Left kidney (tissue), 2 donors: Measurements from ENCODE around the gene SCOC. TPM values are rescaled to one million over a fixed set of nuclear protein-coding genes. Genes with fewer than 3 reads are reported as not detected.
"Not testable (repeated sequence)": the region's sequence is repeated elsewhere in the genome, so short reads cannot be mapped to it uniquely, and the experiment has no call there.

Experiments
- DNase-seq: peaks from one replicate; pipeline ENCODE4 v3.0.0-alpha.2; 2013
- polyA plus RNA-seq: library from polyadenylated mRNA; unstranded; fragments of 120-200 nt; gene quantifications from one replicate; pipeline ENCODE4 v1.2.1, GENCODE V29; 2013; ENCODE audit not compliant: insufficient read length

SCOC gene
- polyA plus RNA-seq, 1 donor = 140 TPM

DNA sequence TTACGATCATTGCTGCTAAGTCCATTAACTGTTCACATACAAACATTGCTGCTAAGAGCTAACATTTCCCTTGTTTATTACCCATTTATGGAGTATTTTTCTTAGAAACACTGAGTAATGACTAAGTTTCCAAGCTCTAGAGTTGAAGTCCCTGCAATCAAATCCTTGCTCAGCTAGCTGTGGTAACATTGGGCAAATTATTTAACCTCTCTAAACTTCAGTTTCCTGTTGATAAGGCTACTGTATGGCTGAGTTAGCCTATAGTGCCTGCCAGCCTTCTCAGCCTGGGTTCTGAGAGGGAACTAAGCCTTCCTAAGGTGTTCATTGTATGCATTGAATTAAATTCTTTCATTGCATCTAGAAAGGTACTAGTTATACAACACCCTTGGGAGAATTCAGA, 15.2 kb upstream of the SCOC start:
- no peak for DNase-seq

DNA sequence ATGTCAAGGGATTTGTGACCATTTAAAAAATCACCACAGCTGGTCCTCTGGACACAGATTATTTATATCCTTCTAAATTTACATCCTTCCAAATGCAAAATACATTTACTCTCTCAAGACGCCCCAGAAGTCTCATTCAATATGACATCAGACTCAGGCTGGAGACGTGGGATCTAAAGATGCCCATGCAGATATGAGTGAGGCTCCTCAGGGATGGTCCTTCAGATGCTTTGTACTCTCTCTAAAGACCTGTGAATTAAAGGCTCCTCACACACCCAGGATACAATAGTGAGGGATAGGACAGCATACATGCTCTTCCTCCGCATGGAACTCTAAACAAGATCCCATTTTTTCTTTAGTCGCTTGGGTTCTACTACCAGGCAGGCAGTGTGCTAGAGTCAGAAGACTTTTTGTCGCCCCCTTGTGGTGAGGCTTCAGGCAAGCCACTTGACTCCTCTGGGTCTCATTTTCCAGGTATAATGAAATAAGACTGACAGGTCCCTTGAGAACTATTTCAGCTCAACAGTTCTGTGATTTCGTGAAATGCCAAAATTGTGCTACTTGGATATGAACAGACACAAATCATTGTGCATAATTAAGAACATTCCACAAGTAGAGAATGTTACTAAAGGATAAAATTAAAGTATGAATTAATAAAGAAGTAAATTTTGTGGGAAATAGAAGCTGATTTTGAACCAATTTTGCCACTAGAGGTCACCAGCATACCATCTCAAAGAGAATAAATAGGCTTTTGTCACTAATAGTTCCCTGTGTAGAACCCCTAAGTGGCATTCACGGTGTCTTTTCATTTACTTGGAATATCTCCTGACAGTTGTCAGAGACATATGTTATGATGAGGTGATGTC, 13.7 kb upstream of the SCOC start:
- DNase-seq = peak; percentile 90

DNA sequence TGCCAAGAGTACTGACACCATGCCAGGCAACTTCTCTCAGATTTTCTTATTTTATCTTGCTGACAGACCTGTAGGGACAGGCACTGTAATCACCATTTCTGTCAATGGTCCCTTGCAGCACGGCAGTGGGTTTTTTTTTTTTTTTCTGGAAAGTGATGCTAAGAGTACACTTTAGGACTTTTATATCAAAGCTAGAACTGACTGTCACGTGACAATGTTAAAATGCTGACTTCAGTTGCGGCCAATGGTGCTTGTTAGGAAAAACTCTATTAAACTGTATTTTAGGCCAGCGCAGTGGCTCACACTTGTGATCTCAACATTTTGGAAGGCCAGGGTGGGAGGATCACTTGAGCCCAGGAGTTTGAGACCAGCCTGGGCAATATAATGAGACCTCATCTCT, 12.3 kb upstream of the SCOC start:
- no peak for DNase-seq

DNA sequence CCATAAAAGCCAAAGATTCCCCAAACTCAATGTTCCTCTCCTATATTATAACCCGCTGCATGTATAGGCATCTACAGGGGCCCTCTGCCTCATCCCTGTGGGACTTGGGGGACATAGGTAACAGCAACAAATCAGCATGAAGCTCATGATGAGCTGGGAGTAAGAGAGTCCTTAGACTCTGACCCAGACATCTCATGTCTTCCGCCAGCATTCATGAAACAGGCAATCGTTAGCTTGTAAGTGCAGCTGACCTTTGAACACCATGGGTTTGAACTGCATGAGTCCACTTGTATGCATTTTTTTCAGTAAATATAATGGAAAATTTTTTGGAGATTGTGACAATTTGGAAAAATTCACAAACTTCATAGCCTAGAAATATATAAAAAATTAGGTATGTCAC, 10.4 kb upstream of the SCOC start:
- DNase-seq = no peak

DNA sequence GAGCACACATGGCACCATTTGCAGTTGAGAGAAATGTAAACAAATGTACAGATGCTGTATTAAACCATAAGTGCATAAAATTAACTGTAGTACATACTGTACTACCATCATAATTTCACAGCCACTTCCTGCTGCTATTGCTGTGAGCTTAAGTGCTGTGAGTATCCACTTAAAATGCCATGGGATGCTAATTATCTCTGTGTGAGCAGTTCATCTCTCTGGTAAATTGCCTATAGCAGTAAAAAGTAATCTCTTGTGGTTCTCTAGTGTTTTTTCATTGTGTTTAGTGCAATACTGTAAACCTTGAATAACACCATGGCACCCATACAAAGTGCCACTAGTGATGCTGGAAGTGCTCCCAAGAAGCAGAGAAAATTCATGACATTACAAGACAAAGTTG, 9.9 kb upstream of the SCOC start:
- DNase-seq = no peak

DNA sequence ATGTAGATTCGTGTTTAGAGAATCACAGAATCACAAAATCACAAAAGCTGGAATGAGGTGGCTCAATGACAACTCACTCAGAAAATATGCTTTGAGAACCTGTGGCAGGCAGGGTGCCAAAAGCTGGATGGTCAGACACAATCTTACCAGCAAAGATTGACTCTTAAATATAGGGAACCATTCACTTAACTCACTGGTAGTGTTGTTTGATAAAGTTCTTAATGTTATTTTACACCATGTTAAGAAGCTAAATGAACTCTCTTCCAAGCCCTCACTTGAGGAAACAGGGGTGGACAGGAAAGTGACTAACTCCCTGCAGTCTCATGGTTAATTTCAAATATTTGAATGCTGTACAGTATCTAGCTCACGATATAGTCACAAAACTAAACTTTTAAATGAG, 5.7 kb upstream of the SCOC start:
- no peak for DNase-seq

DNA sequence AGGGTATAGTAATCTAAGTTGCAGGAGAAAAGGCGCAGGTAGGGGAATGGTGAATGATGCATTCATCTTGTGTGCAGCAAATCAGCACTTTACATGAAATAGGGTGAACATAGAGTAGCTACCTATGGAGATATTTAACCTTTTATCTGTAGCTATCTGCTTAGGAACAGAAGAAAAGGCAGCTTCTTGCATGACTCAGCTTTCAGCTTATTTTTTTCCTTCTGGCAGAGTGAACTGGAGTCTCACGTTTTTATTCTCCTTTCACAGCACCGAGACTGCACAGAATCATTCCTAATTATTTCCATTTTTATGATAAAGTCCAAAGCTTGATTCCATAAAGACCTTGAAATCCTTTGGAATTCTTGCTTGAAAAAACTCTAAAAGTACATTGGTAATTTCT, 4.8 kb upstream of the SCOC start:
- no peak for DNase-seq

DNA sequence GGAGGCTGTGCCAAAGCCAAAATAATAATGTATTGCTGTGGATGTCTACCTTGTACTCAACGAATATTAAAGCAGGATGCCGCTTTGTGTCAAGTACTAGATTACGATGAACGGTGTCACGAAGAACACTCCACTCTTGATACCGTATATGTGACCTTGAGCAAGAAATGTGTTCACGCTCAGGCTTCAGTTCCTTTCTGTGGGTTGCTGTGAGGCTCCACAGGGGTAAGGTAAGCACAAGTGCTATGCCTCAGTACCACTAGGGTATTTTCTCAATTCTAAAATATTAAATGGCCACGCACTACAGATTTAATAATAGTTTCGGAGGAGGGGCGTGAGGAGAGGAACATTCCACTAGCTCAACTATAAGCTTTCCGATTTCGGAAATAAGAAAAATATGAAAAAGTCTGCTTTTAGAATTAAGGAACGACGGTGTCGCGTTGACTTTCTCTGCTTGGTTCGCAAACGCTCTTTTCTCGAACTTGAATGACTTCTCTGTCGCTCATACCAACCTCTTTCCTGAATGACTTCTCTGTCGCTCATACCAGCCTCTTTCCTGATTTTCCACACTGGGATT, 607 bp upstream of the SCOC start:
- peak; percentile 27 for DNase-seq

DNA sequence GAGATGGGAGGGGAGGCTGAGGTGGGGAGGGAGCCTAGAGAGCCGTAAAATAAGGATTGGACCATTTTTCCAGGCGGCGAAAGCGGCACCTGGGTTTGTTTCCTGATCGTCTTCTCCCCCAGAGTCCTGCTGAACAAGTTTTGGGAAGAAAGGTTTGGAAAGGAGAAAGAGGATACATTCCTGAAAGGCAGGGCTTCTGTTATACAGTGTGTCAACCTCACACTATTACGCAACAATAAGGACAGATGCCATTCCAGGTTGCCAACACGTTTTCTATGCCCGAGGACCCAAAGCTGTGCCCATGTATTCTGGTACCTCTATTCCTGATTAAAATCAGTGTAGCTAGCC, 658 bp downstream of the SCOC start:
- no peak for DNase-seq

DNA sequence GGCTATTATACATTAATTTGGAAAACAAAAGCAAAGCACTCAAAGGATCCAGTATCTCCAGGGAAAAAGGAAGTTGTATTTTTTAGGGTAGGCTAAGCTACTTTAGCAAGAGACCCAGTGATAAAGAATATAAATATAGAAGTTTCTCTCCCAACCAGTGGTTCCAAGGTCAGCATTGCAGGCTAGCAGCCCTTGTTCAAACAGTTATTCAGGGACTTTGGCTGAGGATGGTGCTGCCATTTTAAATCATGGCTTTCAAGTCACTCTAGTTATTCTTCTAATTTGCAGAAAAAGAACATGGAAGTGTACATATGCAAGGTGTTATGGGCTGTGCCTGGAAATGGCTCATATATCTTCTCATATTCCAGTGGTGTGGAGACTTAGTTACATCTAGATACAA, 9.3 kb downstream of the SCOC start:
- no peak for DNase-seq

DNA sequence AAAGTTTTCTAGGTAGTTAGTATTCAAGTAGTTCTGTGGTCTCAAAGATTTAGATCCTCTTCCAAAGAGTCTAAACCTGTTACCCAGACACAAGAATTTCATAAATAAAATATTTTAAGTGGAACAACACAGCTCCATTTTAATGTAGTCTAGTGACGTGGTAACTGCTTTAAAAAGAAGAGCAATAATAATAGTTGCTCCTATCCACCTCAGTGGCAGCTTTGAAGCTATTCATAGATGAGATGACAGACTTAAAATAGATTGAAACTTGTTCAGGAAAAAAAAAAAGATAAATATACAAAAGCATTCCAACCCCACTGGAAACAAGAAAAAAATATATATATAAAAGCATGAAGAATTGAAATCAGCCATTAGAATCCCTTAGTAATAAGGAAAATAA, 14.6 kb downstream of the SCOC start:
- no peak for DNase-seq

DNA sequence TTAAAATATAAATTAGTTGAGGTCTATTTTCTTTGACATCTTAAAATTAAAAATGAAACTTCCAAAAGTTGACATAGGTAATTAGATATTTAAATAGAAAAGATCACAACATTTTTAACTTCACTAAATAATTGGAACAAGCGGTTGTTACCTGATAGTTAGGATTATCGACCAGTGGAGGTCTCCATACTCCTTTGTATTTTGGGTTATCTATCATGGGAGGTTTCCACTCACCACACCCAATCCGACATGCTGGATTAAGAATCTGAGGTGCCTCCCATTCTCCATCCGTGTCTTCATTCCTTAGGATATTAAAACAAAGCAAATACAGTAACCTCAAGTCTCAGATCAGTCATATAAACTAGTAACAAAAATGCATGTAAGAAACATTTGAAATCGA, 22.2 kb downstream of the SCOC start:
- no peak for DNase-seq

DNA sequence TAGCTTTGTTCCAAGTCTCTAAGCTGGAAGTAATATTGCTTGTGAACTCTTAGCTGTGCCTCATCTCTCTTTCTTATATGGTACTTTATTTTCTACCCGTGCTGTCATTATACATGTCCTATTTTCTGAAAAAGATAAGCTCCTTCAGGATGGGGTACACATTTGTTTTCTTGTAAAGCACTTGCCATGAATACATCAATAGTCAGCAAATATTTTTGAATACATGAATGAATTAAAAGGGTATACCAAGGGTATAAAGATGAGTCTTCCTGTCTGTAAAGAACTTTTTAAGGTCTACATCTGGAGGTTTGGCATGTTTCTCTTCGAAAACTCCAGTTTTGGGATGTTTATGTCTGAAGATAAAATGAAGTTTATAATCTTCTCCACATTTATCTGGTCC, 26.7 kb downstream of the SCOC start:
- no peak for DNase-seq

DNA sequence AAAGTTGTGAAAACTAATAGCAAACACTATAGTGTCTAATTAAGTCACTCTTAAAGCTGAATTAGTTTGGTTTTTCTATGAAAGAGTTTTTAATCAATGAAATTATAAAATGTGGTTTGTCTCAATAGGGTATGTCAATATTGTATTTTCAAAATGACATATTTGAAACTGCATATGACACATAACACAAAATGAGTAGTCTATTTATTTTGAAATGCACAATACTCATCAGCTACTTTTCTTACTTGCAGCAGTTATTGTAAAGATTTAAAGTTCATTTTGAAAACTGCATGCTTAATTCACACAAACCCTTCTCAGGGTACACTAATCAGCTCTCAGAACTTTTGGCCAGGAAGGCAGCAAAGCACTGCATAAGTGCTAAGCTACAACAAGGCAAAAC, 32.8 kb downstream of the SCOC start:
- DNase-seq = no peak

DNA sequence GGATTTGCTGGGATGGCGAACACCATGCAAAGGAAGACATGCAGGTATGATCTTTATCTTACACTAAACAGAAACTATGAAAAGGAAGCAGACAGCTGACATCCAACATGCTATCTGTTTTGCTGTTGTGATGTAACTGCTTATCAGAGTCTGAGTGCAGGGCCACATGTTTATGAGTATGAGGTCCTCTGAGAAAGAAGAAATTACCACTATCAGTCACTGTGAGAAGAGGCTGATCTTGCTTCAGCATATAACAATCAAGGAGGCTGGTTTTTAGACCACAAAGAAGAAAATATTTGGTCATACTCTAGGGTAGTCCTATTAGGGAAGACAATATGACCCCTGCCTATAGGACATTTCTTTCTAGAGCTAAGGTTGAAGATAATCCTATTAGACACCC, 35.5 kb downstream of the SCOC start:
- DNase-seq = no peak

DNA sequence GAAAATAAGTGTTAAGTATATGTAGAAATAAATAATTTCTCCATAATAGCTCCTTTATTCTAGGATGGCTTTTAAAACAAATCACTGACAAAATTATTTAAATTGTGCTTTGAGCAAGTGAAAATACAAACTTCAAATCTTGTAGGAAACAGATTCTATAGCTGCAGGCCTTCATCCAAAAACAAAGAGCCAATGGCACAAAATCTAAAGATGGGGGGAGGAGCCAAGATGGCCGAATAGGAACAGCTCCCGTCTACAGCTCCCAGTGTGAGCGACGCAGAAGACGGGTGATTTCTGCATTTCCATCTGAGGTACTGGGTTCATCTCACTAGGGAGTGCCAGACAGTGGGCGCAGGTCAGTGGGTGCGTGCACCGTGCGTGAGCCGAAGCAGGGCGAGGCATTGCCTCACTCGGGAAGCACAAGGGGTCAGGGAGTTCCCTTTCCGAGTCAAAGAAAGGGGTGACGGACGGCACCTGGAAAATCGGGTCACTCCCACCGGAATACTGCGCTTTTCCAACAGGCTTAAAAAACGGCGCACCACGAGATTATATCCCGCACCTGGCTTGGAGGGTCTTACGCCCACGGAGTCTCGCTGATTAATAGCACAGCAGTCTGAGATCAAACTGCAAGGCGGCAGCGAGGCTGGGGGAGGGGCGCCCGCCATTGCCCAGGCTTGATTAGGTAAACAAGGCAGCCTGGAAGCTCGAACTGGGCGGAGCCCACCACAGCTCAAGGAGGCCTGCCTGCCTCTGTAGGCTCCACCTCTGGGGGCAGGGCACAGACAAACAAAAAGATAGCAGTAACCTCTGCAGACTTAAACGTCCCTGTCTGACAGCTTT, 39.9 kb downstream of the SCOC start:
- not testable (repeated sequence) for DNase-seq

DNA sequence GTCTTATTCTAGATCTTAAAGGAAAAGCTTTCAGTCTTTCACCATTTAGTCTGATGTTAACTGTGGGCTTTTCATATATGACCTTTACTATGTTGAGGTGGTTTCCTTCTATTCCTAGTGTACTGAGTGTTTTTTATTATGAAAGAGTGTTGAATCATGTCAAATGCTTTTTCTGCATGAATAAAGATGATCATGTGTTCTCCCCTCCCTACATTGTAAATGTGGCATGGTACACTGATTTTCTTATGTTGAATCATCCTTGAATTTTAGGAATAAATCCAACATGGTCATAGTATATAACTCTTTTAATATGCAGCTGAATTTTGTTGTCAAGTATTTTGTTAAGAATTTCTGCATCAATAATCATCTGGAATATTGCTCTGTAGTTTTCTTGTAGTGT, 49.7 kb downstream of the SCOC start:
- no peak for DNase-seq

DNA sequence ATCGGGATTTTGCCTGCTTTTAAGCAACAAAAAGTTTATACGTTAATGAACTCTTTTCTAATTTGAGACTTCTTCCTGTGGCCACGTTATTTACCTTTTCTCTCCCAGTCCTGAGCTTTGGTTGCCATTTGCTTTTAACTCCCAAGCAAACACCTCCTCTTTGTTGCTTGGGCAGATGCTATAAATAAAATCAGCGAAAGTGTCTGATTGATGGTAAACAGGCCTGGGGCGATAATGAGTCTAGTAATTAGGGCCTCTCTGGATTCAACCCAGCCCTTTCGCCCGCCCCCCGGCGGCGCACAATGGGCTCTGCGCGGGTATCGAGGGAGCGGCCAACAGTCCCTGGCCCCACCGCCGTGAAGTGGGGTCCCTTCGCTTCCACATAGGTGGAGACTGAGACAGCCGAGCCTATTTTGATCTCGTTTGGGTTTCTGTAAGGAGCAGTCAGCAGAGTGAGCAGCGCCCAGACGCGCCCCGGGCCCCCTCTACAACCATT, 53.2 kb downstream of the SCOC start:
- peak; percentile 27 for DNase-seq

DNA sequence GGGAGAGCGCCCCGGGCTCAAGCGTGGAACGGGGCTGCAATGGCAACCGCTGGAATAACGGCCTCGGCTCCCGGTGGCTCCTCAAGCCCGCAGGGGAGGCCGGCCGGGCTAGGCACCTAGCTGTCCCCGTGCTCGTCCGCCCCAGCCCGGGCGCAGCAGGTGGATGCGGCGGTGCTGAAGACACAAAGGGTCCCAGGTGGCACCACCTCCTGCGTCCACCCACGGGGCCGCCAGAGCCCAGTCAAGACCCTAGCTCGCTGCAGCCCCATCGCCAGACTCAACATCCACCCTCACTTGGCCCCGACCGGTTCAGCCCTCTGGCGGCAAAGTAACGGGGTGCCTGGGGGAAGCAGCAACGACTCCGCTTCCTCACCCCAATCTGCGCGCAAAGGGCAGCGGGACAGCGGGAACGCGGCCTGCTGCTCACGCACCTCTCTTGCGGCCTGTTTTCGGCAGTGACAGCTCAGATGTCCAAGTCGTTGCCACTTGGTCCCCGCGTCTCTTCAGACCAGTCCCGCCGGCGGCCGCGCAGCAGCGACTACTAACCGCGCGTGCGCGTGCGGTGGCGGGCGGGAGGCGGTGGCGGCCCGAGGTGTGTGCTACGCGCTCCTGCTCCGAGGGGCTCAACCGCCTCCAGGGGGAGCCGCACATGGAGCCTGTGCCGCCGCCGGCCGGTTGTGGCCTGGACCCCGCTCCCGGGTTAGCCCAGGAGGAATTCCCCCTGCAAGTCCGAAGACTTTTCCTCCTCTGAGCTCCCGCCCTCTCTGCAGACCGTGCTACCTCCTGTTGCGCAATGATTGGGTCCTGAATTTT, 53.9 kb downstream of the SCOC start, which contains the start of gene CLGN:
TSS of gene CLGN (minus strand) at position 543 of the 813 bp plus-strand sequence. CDS start 14,570 bp downstream, outside the sequence.
- peak; percentile 80 for DNase-seq

DNA sequence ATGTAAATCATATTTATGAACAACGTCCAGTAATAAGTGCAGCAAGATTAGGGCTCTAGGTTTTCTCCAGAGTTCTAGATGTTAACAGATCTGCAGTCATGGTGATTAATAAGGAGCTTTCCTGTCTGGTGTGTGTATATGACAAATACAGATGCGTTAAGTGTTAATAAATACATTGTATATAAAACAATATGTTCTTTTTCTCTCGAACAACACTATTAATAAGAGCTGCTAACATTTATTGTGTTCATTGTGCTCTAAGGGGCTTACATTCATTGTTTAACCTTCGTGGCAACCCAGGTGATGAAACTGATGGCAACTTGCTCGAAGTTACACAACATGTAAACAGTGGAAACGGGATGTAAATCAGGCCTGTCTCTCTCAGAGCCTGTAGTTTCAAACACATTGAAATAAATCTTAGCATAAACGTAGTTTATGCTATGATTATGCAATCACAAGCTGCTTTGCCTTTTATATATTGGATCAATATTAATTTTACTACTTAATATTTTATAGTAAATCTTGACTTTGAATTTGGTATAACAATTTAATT, 54.5 kb downstream of the SCOC start:
- no peak for DNase-seq
